A549 (cell line): Measurements from ENCODE around the gene ROR2.
"Not testable (repeated sequence)": the region's sequence is repeated elsewhere in the genome, so short reads cannot be mapped to it uniquely, and the experiment has no call there.

Source experiments
- HMGXB4 ChIP-seq: fragments of 250-450 bp; sonication (Bioruptor Pico); IDR thresholded peaks from 2 replicates; pipeline ENCODE4 v1.5.0; 2021; ENCODE audit warnings: mild to moderate bottlenecking, moderate library complexity, borderline replicate concordance
- HOXB5 ChIP-seq: fragments of 250-450 bp; sonication (Bioruptor Pico); IDR thresholded peaks from 2 replicates; pipeline ENCODE4 v1.5.0; 2020; ENCODE audit warnings: mild to moderate bottlenecking, moderate library complexity
- MAFK ChIP-seq: fragments of 450-650 bp; IDR thresholded peaks from 2 replicates; pipeline ENCODE4 v1.6.1; 2014; ENCODE audit not compliant: partially characterized antibody
- POLR2A ChIP-seq: IDR thresholded peaks from 2 replicates; pipeline ENCODE4 v1.6.1; 2012; ENCODE audit warnings: mild to moderate bottlenecking, low read length
- RCOR1 ChIP-seq: fragments of 150-350 bp; IDR thresholded peaks from 2 replicates; pipeline ENCODE4 v1.6.1; 2014; ENCODE audit warnings: antibody characterized with exemption, low read length, low read depth
- TF ChIP-seq, protein P1 (sequence below): fragments of >200 bp; sonication (Bioruptor Twin); formaldehyde crosslinking; IDR thresholded peaks from 3 replicates; pipeline ENCODE4 v1.5.1; 2016
- TF ChIP-seq, protein P2 (sequence below): fragments of 150-350 bp; IDR thresholded peaks from 2 replicates; pipeline ENCODE4 v1.6.1; 2014; ENCODE audit warnings: low read depth, mild to moderate bottlenecking, low read length

DNA sequence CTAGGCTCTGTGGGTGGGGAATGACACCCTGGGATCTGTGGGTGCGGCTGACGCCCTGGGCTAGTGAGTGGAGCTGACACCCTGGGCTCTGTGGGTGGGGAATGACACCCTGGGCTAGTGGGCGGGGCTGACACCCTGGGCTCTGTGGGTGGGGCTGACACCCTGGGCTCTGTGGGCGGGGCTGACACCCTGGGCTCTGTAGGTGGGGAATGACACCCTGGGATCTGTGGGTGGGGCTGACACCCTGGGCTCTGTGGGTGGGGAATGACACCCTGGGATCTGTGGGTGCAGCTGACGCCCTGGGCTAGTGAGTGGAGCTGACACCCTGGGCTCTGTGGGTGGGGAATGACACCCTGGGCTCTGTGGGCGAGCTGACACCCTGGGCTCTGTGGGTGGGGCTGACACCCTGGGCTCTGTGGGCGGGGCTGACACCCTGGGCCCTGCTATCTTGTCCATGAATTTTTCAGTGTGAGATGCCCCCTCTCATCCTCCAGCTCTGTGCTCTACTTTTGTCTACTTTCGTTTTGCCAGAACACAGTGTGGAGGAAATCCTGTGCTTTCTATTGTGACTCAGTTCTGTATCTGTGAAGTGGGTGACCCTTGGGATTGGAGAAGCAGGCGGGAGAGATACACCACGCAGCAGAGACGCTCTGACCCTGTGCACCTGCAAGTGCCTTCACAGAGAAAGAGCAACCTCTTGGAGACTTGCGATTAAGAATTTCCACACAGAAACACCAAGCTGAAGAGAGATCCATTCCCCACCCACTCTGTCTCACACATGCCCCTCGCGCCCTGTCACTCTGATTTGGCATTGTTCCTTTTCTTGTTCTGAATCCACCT is 151.5 kb downstream of the ROR2 start:
- TF ChIP-seq, protein P1, sequence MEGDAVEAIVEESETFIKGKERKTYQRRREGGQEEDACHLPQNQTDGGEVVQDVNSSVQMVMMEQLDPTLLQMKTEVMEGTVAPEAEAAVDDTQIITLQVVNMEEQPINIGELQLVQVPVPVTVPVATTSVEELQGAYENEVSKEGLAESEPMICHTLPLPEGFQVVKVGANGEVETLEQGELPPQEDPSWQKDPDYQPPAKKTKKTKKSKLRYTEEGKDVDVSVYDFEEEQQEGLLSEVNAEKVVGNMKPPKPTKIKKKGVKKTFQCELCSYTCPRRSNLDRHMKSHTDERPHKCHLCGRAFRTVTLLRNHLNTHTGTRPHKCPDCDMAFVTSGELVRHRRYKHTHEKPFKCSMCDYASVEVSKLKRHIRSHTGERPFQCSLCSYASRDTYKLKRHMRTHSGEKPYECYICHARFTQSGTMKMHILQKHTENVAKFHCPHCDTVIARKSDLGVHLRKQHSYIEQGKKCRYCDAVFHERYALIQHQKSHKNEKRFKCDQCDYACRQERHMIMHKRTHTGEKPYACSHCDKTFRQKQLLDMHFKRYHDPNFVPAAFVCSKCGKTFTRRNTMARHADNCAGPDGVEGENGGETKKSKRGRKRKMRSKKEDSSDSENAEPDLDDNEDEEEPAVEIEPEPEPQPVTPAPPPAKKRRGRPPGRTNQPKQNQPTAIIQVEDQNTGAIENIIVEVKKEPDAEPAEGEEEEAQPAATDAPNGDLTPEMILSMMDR, result not testable (repeated sequence)
- not testable (repeated sequence) for TF ChIP-seq HOXB5 (CRISPR knock-in tag); HMGXB4 (CRISPR knock-in tag); RCOR1; POLR2A; MAFK
- TF ChIP-seq, protein P2, sequence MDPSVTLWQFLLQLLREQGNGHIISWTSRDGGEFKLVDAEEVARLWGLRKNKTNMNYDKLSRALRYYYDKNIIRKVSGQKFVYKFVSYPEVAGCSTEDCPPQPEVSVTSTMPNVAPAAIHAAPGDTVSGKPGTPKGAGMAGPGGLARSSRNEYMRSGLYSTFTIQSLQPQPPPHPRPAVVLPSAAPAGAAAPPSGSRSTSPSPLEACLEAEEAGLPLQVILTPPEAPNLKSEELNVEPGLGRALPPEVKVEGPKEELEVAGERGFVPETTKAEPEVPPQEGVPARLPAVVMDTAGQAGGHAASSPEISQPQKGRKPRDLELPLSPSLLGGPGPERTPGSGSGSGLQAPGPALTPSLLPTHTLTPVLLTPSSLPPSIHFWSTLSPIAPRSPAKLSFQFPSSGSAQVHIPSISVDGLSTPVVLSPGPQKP, result not testable (repeated sequence)
